Calu3 (cell line): ENCODE data around the gene KIAA1143. TPM values are rescaled to one million over a fixed set of nuclear protein-coding genes. Genes with fewer than 3 reads are reported as not detected.
A peak's percentile ranks its signal among the peaks of the same experiment; 100 is the strongest.

Experiments used
- BruUV-seq: library from RNA; stranded (reverse); fragments of 400-500 nt; replicated peaks from 2 replicates; lab custom pipeline; 2021; lab: Mats Ljungman, UMichigan
- CTCF ChIA-PET: fragments of 300-600 bp; sonication (Branson Sonifier 250); formaldehyde crosslinking; loops from one replicate; lab custom pipeline; 2022; ENCODE audit warnings: antibody characterized with exemption; lab: Charles Lee
- DNase-seq: peaks from one replicate; pipeline ENCODE4 v3.0.0; 2022
- H3K27ac Mint-ChIP-seq: one replicate; pipeline ENCODE4 v1.8.0; 2022; ENCODE audit warnings: mixed read lengths; ENCODE audit not compliant: unreplicated experiment
- H3K27me3 Mint-ChIP-seq: one replicate; pipeline ENCODE4 v1.8.0; 2022; ENCODE audit warnings: mixed read lengths; ENCODE audit not compliant: unreplicated experiment
- H3K36me3 Mint-ChIP-seq: one replicate; pipeline ENCODE4 v1.8.0; 2022; ENCODE audit warnings: mild to moderate bottlenecking, moderate library complexity, mixed read lengths; ENCODE audit not compliant: insufficient read depth, unreplicated experiment
- H3K4me1 Mint-ChIP-seq: one replicate; pipeline ENCODE4 v1.8.0; 2022; ENCODE audit warnings: mild to moderate bottlenecking, low read depth, mixed read lengths; ENCODE audit not compliant: unreplicated experiment
- H3K4me3 Mint-ChIP-seq: one replicate; pipeline ENCODE4 v1.8.0; 2022; ENCODE audit warnings: mild to moderate bottlenecking, low read depth, moderate library complexity, mixed read lengths; ENCODE audit not compliant: unreplicated experiment
- H3K9me3 Mint-ChIP-seq: one replicate; pipeline ENCODE4 v1.8.0; 2022; ENCODE audit warnings: low read depth, mixed read lengths; ENCODE audit not compliant: unreplicated experiment
- intact Hi-C: fragments of 100-400 bp; cut with micrococcal nuclease; formaldehyde crosslinking; loops from one replicate; pipeline ENCODE4 v1.10.0; 2022; ENCODE audit not compliant: unreplicated experiment
- total RNA-seq: library from RNA; stranded (reverse); gene quantifications from 2 replicates; pipeline ENCODE4 v1.2.3, GENCODE V29; 2022
- TF ChIP-seq, protein P1 (sequence below): fragments of 200-600 bp; IDR thresholded peaks from one replicate; pipeline ENCODE4 v1.8.0; 2022; ENCODE audit warnings: antibody characterized with exemption; ENCODE audit not compliant: unreplicated experiment

The KIAA1143 gene
- total RNA-seq, 1 experiment from 2014 or later = 36.9 TPM

- intact Hi-C loops = loop anchor here (5.0 kb wide), 1 partner anchor 232 kb away; no protein-coding TSS in a partner anchor
Measured at GRCh38 chr3:44764248-44764647, 2.8 kb upstream of the KIAA1143 start.

DNA sequence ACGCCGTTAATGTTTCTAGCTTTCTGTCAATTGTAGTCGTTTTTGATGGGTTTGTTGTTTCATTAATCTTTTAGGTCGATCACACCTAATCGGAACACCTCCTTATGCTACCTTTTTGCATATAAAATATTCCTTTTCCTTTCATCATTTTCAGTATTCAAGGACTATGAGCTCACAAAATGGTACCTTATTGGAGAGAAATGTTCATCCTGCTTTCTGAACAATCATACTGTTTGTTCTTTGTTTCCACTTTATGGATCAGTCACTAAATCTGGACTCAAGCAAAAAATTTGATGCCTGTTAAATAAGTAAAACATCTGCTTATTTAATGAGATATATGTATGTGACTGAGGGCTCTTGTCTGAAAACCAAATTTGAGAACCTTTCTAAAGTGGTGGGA, 1.3 kb upstream of the KIAA1143 start:
- H3K9me3 Mint-ChIP-seq = peaks cover 7% of the 10 kb centered on the region
- intact Hi-C loops = loop anchor here (5.0 kb wide), 1 partner anchor 230 kb away; no protein-coding TSS in a partner anchor
- peak overlapping the region; percentile 82 for H3K4me3 Mint-ChIP-seq
- no peak for DNase-seq
- no peaks in the 10 kb centered on the region for H3K27me3 Mint-ChIP-seq
- H3K36me3 Mint-ChIP-seq = peaks cover 42% of the 10 kb centered on the region
- BruUV-seq = no TSS peak
- no peaks in the 10 kb centered on the region for H3K4me1 Mint-ChIP-seq
- peak overlapping the region; percentile 79 for H3K27ac Mint-ChIP-seq
- CTCF ChIA-PET = no interaction called here
- TF ChIP-seq, protein P1, sequence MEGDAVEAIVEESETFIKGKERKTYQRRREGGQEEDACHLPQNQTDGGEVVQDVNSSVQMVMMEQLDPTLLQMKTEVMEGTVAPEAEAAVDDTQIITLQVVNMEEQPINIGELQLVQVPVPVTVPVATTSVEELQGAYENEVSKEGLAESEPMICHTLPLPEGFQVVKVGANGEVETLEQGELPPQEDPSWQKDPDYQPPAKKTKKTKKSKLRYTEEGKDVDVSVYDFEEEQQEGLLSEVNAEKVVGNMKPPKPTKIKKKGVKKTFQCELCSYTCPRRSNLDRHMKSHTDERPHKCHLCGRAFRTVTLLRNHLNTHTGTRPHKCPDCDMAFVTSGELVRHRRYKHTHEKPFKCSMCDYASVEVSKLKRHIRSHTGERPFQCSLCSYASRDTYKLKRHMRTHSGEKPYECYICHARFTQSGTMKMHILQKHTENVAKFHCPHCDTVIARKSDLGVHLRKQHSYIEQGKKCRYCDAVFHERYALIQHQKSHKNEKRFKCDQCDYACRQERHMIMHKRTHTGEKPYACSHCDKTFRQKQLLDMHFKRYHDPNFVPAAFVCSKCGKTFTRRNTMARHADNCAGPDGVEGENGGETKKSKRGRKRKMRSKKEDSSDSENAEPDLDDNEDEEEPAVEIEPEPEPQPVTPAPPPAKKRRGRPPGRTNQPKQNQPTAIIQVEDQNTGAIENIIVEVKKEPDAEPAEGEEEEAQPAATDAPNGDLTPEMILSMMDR = no peak

More at GRCh38 chr3:44764248-44764647, 2.8 kb upstream of the KIAA1143 start:
- CTCF ChIA-PET = no interaction called here
- DNase-seq = no peak
- H3K9me3 Mint-ChIP-seq = peaks cover 4% of the 10 kb centered on the region
- no TSS peak for BruUV-seq
- H3K36me3 Mint-ChIP-seq = peaks cover 37% of the 10 kb centered on the region
- no peak overlapping the region for H3K27ac Mint-ChIP-seq
- no peaks in the 10 kb centered on the region for H3K4me1 Mint-ChIP-seq
- no peaks in the 10 kb centered on the region for H3K27me3 Mint-ChIP-seq
- no peak overlapping the region for H3K4me3 Mint-ChIP-seq
- TF ChIP-seq, protein P1 = no peak

GRCh38 chr3:44762170-44762677, 805 bp upstream of the KIAA1143 start:
- no peaks in the 10 kb centered on the region for H3K27me3 Mint-ChIP-seq
- CTCF ChIA-PET = no interaction called here
- TF ChIP-seq, protein P1 = no peak
- no TSS peak for BruUV-seq
- peak overlapping the region; percentile 82 for H3K4me3 Mint-ChIP-seq
- H3K36me3 Mint-ChIP-seq = peaks cover 44% of the 10 kb centered on the region
- DNase-seq = no peak
- intact Hi-C loops = loop anchor here (5.0 kb wide), 1 partner anchor 230 kb away; no protein-coding TSS in a partner anchor
- H3K9me3 Mint-ChIP-seq = peaks cover 8% of the 10 kb centered on the region
- H3K4me1 Mint-ChIP-seq = no peaks in the 10 kb centered on the region
- peak overlapping the region; percentile 79 for H3K27ac Mint-ChIP-seq

DNA sequence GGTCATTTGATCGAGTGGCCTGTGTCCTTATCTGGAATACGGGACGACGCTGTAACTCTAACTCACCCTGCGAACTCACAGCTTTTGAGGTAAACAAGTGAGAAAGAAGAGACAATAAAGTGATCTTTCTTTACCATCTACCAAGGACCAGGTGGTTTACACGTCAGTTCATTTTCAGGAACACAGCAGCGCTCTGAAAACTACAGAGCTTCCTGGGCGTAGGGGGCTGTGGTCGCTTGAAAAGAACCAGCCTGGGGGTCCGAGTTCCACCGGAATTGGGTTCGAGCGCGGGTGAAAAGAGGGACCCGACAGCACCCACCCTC, 357 bp downstream of the KIAA1143 start:
- CTCF ChIA-PET = interaction anchor here (0.7 kb wide), 1 partner anchor 263 kb away, joined by 4 read pairs; no protein-coding TSS in a partner anchor
- Mint-ChIP-seq H3K27ac (peak overlapping the region; percentile 79), H3K27me3 (no peaks in the 10 kb centered on the region), H3K4me1 (no peaks in the 10 kb centered on the region), H3K36me3 (peaks cover 42% of the 10 kb centered on the region), H3K4me3 (peak overlapping the region; percentile 82), H3K9me3 (peaks cover 8% of the 10 kb centered on the region)
- intact Hi-C loops = loop anchor here (5.0 kb wide), 1 partner anchor 229 kb away; no protein-coding TSS in a partner anchor
- peak; percentile 1 for DNase-seq
- TSS peak; percentile 53 for BruUV-seq
- TF ChIP-seq, protein P1 = no peak
